Measurements from ENCODE around the gene PRRX2. TPM values are rescaled to one million over a fixed set of nuclear protein-coding genes. Genes with fewer than 3 reads are reported as not detected.

PRRX2 gene
- polyA plus RNA-seq, 3 donors: 0.86 to 1.5 (median 1.3) TPM

DNA sequence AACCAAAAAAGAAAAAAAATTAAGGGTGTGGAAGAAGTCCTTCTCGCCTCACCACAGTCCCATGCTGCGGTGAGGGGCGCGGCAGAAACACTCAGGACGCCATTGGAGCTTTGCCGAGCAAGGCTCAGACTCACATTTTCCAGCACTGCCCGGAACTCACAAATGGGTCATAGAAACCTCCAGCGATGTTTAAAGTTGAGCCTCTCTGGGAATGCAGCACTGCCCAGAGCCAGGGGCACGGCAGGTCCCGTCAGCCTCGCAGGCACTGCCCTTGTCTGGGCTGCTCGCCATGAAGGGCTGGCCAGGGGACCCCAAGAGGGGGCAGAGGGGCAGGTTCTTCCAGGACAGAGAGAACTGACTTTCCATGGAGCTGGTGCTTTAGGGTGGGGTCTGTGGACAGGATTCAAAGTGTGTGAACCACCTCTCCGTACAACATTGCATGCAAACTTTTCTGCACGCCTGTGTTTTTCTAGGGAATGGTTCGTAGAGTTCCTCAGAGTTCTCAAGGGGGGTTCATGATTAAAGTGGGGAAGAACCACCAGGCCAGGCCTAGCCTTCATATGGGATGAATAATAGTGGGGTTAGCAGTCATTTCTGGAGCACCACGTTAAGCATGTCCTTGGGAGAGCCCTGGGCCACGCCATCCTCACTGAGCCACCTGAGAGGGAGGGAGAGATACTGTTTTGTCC lies 38.4 kb downstream of the PRRX2 start:
- DNase-seq: no peak

DNA sequence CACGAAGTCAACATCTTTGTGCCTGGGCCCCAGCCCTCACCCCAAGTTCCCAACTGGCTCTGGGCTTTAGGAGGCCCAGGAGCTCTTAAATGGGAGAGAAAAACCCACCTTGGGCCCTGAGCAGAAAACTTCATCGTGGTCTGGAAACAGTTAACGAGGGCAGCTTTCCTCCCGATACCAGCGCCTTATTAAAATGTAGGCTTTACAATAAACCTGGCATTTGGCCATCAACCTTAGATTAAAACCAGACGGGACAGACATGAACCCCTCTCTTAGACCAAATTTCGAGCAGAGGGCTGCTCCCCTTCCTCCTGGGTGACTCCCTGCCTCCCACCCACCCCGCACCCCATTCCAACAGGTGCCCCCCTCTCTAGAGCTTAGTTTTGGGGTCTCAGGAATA lies 39.4 kb downstream of the PRRX2 start:
- DNase-seq: no peak

DNA sequence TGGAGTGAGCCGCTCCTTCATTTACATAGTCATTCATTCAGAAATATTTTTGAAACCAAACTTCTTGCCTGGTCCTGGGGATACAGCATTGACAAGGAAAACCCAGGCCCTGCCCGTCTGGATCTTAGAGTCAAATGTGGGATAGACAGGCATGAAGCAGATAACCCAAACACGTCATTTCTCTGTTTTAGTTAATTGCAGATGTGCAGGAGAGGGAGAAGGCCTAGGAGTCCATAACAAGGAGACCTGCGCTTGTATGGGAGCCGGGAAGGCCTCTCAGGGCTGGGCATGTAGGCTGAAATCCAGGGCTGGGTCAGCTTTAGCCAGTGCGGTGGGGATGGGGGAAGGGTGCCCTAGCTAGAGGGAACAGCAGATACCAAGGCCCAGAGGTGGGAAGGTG lies 43.3 kb downstream of the PRRX2 start:
- no peak for DNase-seq

DNA sequence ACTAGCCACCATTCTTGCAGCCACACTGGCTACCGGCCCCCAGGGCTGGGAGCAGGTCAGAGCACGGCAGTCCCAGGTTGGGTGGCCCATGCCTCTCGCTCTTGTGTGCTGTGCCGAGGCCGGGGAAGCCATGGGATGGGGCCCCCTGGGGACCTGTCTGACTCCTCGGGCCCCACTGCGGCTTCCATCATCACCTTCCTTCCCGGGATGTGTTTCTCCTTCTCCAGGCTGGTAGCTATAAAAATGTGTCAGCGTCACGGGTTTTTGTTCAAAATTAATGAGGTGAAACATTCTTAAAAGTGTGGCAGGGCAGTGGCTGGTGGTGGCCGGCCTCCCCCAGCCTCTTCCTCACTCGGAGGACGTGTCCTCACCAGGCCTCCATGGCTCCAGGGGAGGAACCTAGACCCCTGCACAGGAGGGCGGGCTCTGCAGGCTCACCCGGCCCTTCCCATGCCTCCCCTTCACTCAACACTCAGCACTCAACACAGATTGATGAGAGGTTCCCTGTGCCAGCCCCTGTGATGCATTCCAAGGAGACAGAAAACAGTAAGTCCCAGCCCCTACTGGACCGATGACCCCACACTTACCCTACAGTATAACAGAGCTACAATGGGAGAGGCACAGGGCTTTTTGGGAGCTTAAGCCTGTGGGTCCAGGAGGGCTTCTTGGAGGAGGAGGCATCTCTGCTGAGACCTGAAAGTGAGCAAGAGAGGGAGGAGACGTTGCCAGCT lies 44.2 kb downstream of the PRRX2 start:
- DNase-seq: peak; percentile 57

DNA sequence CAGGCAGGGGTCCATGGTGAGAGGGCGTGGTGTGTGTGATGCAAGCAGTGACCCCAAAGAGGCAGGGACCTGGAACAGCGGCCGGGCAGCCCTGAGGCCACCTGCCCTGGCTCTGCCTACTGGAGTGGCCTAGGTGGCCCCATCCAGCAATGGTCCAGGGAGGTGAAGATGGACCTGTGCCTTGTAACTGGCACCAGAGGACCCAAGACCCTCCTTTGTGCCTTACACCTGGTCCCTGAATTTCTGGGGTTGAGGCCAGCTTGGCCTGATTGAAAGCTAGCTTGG lies 44.7 kb downstream of the PRRX2 start:
- no peak for DNase-seq

DNA sequence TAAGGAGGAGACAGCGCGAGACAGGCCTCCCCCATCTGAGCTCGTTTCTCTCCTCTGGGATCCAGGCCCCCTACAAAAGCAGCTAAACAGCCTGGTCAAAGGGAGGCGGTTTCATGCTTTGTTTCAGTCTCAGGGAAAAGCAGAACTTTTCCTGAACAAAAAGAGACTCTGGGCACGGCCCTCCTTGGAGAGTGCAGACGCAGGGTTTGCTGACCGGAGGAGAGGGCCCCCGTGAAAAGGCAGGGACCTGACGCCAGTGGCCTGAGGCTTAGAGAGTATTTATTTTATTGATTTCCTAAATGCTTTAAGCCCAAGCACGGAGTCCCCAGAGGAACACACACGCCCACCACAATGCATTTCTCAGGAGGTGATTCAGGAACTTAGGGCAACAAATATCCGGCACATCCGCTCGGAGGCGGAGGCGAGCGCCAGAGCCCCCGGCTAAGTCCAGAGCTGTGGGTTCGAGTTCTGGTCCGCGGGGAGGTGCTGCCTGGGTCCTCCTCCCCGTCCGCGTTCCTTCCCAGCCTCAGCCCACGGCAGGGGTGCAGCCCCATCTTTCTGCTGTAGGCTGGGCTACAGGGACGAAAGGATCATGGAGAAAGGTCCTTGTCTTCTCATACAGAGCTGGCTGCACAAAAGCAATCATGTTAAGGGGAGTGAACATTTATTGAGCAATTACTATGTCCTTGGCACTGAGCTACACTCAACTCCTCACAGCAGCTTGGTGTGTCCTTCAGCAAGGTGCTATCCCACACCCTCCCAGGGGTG lies 47.4 kb downstream of the PRRX2 start:
- DNase-seq: no peak

DNA sequence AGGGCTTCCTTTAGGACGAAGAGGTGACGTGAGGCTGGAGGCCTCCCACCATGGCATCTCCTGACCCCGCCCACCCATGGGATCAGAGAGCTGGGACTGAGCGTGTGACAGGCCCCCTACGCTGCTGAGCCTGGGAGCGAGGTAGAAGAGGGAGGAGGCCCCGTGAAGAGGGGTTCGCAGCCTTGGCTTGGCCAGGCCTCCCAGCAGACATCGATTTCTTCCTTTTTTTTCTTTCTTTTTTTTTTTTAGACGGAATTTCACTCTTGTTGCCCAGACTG lies 47.9 kb downstream of the PRRX2 start:
- no peak for DNase-seq

DNA sequence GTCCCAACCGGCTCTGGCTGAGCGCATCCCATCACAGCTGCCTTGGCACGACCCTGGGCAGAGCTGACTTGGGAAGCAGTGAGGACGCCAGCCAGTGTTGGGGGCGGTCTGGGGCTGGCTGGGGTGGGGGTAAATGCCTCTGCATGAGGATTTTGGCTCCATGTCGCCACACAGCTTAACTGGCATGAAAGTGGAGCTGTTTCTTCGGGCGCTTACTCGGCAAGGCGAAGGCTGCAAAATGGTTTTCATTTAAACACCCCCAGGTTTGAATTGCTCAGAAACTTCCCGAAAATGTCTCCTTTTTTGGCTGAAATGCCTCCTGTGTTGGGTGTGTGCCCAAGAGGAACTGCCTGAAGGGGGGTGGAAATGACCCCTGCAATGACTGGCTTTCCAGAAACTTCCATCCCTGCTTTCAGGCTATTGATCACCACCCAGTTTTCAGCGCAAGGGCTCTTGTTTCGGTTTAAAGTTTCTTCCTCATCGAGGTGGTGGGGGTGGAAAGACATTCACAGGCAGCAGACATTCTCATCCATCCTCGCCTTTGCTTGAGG lies 49.1 kb downstream of the PRRX2 start:
- no peak for DNase-seq

DNA sequence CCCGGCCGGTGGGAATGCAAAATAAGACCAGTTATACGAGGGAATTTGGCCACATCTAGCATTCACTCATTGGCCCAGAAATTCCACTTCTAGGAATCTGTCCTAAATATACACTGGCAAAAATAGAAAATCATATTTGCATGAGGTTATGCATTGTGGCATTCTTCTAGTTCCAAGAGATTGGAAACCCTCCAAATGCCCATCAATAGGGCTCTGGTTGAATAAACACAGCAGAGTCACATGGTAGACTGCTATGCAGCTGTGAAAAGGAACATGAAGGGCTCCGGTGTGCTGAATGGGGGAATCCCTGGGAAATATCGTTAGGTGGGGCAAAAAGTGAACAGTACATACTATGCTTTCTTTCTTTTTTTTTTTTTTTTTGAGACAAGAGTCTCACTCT lies 50.6 kb downstream of the PRRX2 start:
- no peak for DNase-seq

DNA sequence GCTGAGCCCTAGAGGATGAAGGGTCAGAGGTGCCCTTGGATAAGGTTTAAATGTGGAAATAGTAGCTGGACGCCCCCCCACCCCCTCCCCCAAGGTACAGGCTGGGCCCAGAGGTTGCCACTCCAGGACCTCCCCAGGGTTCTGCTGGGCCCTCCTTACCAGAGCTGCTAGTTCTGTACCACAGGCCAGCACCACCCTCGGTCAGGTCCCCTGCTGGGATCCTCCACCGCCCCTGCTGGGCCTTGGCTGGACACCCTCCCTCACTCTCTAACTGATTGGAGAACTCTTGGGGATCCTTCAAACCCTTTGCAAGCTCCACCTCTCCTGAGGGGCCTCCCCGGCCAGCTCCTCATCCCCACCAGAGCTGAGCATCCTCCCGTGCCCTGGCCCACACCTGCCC lies 52.5 kb downstream of the PRRX2 start:
- DNase-seq: no peak

DNA sequence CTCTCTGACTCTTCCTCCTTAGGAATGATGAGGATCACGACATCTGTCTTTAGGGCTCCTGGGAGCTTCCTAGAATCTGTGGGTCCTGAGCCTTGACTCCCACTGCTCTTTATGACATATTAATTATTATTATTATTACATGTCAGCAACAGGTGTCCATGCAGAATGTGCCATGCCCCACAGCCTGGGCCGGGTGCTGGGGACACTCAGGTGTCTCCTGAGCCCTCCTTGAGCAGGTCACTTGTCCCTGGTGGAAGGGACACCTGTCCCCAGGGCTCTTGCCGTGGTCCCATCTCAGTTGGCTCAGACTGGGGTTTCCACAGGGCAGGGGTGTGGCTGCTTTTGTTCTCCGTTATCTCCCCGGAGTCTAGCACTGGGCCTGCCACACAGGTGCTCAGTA lies 53.2 kb downstream of the PRRX2 start:
- DNase-seq: no peak

DNA sequence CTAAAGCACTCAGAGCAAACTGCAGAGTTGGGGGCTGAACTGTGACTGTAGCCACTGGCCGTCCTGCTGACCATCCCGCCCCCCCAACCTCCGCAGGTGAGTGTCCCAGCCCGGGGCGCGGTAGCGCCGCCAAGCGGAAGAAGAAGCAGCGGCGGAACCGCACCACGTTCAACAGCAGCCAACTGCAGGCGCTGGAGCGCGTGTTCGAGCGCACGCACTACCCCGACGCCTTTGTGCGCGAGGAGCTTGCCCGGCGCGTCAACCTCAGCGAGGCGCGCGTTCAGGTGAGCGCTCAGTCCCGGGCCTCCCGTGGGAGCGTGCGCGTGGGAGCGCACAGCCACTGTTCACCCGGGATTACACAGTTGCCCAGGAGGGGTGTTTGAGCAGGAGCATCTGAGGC lies 53.7 kb downstream of the PRRX2 start:
- no peak for DNase-seq

DNA sequence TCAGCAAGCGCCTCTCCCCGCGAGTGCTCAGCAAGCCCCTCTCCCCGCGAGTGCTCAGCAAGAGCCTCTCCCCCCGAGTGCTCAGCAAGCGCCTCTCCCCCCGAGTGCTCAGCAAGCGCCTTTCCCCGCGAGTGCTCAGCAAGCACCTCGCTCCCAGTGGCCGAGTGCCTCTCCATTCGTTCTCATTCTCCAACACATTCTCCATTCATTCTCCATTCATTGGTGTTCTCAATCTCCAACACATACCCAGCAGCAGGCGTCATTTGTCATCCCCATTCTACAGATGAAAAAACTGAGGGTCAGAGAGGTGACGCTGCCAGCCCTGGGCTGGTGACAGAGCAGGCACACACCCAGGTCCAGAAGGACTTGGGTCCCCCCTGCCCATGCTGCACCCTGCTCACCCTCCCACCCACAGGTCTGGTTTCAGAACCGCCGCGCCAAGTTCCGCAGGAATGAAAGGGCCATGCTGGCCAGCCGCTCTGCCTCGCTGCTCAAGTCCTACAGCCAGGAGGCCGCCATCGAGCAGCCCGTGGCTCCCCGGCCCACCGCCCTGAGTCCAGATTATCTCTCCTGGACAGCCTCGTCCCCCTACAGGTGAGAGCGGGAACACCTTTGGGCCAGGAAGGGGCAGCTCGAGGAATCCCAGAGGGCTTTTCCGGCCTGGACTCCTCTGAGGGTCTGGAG lies 54.9 kb downstream of the PRRX2 start:
- DNase-seq: no peak

DNA sequence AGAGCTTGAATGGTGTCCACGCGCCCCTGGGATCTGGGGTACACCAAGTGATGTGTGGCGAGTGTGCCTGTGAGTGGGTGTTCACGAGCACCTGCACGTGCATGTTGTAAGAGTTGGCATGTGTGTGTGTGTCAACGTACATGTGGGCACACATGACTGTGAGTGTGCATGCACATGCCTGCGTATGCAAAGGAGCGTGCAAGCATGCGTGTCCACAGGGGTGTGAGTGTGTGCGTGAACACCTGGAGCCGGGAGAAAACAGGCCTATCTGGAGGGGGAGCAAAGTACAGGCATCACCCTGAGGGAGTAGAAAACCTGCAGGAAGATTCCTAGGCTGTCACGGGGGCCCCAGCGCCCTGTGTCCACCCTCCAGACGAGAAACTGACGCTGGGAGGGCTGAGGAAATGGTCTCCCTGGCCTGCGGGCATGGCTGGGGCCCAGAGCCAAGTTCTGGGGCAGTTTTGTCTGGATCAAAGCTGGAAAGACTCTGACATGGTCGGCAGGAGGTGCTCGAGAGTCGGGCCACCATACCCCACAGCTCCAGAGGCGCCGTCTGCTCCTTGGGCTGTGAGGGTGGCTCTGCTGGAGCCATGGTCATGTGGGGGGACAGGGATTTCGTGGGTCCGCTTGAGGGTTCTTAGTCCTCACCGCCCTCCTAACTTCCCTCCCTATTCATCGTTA lies 55.6 kb downstream of the PRRX2 start:
- DNase-seq: no peak

DNA sequence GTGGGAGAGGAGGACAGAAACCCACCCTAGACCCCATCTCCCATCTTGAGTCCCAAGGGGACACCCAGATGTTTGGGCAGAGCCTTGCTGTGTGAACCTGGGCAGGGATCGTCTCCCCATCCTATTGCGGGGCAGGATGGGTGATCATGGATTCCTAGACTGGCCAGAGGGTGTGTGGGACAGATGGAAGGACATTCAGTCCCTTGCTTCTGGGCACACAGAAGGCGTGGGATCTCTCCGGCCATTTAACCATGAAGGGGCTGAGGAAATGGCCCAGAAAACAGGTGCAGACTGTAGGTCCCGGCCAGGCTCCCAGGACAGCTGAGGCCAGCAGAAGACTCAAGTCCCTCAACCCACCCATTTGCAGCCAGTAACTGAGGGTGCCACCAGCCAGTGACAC lies 57.5 kb downstream of the PRRX2 start:
- no peak for DNase-seq

DNA sequence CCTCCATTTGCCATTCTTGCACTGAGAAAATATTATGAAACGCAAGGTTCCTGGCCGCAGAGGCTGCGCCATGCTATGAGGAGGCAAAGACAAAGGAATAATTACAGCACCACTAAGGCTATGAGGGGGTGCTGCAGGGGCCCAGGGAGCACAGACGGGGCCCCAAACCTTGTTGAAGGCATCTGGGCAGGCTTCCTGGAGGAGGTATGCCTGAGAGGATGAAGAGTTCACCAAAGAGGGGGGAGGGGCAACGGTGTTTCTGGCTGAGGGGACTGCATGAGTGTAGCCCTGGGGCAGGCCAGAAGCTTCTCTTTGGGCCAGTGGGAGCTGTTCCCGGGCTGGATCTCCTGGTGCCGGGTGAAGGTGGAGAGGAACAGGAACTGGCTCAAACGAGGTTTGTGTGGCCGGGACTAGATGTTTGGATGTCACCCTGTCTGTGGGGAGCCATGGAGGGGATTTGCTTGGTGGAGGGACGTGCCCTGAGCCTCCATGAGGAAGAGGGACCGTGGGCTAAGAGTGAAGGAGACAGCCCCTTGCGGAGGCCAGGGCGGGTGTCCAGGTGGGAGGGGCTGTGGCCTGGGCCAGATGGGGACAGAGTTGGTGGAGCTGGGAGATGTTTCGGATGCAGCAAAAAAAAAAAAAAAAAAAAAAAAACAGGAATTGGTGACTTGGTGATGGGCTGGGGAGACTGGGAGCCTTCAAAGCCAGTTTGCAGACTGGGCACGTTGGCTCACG lies 59.2 kb downstream of the PRRX2 start:
- DNase-seq: no peak

DNA sequence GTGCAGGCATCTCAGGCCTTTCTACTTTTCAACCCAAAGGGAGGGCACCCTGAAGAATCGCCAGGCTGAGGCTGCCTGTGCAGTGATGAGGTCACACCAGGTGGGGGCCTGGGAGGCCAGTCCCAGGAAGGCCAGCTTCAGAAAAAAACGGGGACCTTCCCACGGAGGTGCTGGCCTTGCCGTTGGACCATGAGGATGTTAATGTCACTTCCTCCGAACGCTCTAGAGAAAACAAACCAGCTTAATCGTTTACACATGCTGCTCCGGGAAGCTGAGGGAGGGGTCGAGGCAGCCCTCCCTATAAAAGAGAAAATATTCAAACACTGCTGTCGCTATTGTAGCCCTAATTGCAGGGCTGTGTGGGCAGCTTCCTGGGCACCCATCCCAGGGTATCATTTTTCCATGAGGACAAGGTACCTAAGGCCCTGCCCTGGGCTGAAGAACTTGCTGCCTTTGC lies 60.4 kb downstream of the PRRX2 start:
- no peak for DNase-seq

DNA sequence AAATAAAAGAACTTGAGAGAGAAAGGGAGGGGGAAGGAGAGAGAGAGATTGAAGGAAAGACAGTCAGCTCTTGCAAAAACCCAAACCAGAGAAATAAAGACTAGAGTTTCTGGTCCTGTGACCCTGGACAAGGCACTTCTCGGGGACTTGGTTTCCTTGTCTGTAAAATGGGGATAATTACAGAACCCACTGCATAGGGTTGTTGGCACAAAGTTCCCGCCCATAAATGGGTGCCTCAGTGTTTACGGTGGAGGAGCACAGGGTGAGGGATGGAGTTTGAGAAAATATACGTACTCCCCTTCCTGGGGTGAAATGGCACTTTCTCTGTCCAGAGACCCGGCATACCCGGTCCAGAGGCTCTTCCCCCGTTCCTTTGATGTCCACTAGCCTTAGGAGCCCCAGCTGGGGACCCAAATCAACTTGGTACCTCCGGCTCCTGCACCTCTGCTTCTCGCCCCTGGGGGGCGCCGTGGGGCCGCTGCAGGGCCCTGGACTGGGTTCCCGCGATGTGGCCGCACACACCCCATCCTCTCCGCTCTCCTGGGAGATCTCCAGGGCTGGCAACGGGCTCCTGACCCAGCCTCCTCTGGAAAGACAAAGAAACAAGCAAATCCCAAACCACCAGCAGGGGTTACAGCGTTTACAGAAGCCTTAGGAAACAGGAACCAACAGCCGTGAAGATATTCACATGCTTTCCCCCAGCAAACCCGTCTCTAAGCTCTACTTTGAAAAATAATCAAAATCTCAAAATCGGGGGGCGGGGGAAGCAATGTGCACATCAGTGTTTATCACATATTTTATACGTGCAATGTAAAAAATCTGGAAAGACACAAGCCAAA lies 61.1 kb downstream of the PRRX2 start:
- peak; percentile 42 for DNase-seq

DNA sequence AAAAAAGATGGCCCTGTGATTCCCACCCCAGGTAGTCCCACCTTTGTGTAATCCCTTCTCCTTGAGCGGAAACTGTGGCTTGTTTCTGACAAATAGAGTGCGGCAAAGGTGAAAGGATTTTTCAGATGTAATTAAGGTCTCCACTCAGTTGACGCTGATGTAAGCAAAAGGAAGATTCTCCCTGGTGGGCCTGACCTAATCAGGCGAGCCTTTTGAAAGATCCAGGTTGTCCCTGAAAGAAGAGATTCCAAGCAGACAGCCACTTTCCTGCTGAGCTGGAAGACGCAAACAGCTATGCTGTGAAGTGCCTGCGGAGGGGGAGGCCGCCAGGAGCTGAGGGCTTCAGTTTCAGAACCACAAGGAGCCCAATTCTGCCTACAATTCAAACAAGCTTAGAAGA lies 63.3 kb downstream of the PRRX2 start:
- no peak for DNase-seq

DNA sequence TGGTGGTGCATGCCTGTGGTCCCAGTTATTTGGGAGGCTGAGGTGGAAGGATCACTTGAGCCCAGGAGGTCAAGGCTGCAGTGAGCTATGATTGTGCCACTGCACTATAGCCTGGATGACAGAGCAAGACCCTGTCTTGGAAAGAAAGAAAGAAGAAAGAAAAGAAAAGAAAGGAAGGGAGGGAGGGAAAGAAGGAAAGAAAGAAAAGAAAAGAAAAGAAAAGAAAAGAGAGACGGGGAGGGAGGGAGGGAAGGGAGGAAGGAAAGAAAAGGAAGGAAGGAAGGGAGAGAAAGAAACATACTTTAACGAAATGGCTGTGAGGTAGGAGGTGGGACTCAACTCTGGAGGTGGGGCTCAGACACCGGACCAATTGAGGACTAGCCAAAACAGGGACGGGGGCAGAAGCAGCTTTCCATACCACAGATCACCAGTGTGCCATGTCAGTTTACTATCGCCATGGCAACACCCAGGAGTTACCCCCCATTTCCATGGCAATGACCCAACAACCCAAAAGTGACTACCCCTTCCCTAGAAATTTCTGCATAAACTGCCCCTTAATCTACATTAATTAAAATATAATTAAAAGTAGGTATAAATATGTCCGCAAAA lies 66.1 kb downstream of the PRRX2 start:
- DNase-seq: no peak

All from renal pelvis (tissue), 4 donors.